Astrocyte (in vitro differentiated cells and primary cell): Measurements from ENCODE around the gene CDC42BPG. TPM values are rescaled to one million over a fixed set of nuclear protein-coding genes. Genes with fewer than 3 reads are reported as not detected.
"Not testable (repeated sequence)": the region's sequence is repeated elsewhere in the genome, so short reads cannot be mapped to it uniquely, and the experiment has no call there.

ENCODE experiments used
- DNase-seq: peaks from one replicate; pipeline ENCODE4 v3.0.0-alpha.2; 2010; ENCODE audit warnings: low read depth
- FAIRE-seq: peaks from 2 replicates; lab custom pipeline; 2011; peaks lifted over from hg19 to GRCh38; lab: Jason Lieb, UNC
- H2AFZ ChIP-seq: 2 replicates; pipeline ENCODE4 v1.6.0; 2012; ENCODE audit warnings: low read depth, low read length, inconsistent platforms
- H3K27ac ChIP-seq: 2 replicates; pipeline ENCODE4 v1.5.1; 2011; ENCODE audit warnings: low read depth, low read length, inconsistent platforms
- H3K27me3 ChIP-seq: 2 replicates; pipeline ENCODE4 v1.6.0; 2011; ENCODE audit warnings: low read length, inconsistent platforms; ENCODE audit not compliant: insufficient read depth
- H3K36me3 ChIP-seq: 2 replicates; pipeline ENCODE4 v1.5.1; 2011; ENCODE audit warnings: low read length, inconsistent platforms; ENCODE audit not compliant: insufficient read depth
- H3K4me1 ChIP-seq: 2 replicates; pipeline ENCODE4 v1.5.1; 2011; ENCODE audit warnings: low read length, inconsistent platforms; ENCODE audit not compliant: insufficient read depth
- H3K4me2 ChIP-seq: 2 replicates; pipeline ENCODE4 v1.6.0; 2012; ENCODE audit warnings: low read length, inconsistent platforms
- H3K4me3 ChIP-seq: 2 replicates; pipeline ENCODE4 v1.5.1; 2011; ENCODE audit warnings: low read depth, mild to moderate bottlenecking, low read length, inconsistent platforms; ENCODE audit not compliant: insufficient read depth
- H3K79me2 ChIP-seq: 2 replicates; pipeline ENCODE4 v1.6.0; 2012; ENCODE audit warnings: mild to moderate bottlenecking, low read length, inconsistent platforms; ENCODE audit not compliant: insufficient read depth
- H3K9ac ChIP-seq: 2 replicates; pipeline ENCODE4 v1.6.0; 2012; ENCODE audit warnings: mild to moderate bottlenecking, low read length, inconsistent platforms
- H3K9me3 ChIP-seq: 2 replicates; pipeline ENCODE4 v1.5.1; 2012; ENCODE audit warnings: low read depth, mild to moderate bottlenecking, low read length, inconsistent platforms; ENCODE audit not compliant: insufficient read depth
- H4K20me1 ChIP-seq: 2 replicates; pipeline ENCODE4 v1.6.0; 2012; ENCODE audit warnings: low read length, inconsistent platforms; ENCODE audit not compliant: insufficient read depth
- H3K27ac Mint-ChIP-seq: one replicate; pipeline ENCODE4 v1.8.0; 2021; ENCODE audit warnings: mild to moderate bottlenecking, mixed read lengths; ENCODE audit not compliant: unreplicated experiment
- H3K27me3 Mint-ChIP-seq: one replicate; pipeline ENCODE4 v1.8.0; 2021; ENCODE audit warnings: low read depth, mixed read lengths; ENCODE audit not compliant: unreplicated experiment
- H3K36me3 Mint-ChIP-seq: one replicate; pipeline ENCODE4 v1.8.0; 2021; ENCODE audit warnings: low read depth, mixed read lengths; ENCODE audit not compliant: unreplicated experiment
- H3K4me1 Mint-ChIP-seq: one replicate; pipeline ENCODE4 v1.8.0; 2021; ENCODE audit warnings: low read depth, mixed read lengths; ENCODE audit not compliant: unreplicated experiment
- H3K4me3 Mint-ChIP-seq: one replicate; pipeline ENCODE4 v1.8.0; 2021; ENCODE audit warnings: mild to moderate bottlenecking, moderate library complexity, mixed read lengths; ENCODE audit not compliant: unreplicated experiment
- H3K9me3 Mint-ChIP-seq: one replicate; pipeline ENCODE4 v1.8.0; 2021; ENCODE audit warnings: mild to moderate bottlenecking, mixed read lengths; ENCODE audit not compliant: unreplicated experiment
- EZH2 ChIP-seq: IDR thresholded peaks from 2 replicates; pipeline ENCODE4 v1.6.1; 2012; ENCODE audit warnings: mild to moderate bottlenecking, low read length, inconsistent platforms; ENCODE audit not compliant: insufficient read depth
- total RNA-seq: library from RNA; stranded (reverse); gene quantifications from 2 replicates; pipeline ENCODE4 v1.2.1, GENCODE V29; 2021
- TF ChIP-seq, protein P1 (sequence below): IDR thresholded peaks from 2 replicates; pipeline ENCODE4 v1.5.1; 2011; ENCODE audit warnings: low read depth, mild to moderate bottlenecking, inconsistent platforms, low read length, moderate library complexity; ENCODE audit not compliant: insufficient read depth

CDC42BPG gene
- total RNA-seq, 1 donor from 2014 or later, result 4.6 TPM

DNA sequence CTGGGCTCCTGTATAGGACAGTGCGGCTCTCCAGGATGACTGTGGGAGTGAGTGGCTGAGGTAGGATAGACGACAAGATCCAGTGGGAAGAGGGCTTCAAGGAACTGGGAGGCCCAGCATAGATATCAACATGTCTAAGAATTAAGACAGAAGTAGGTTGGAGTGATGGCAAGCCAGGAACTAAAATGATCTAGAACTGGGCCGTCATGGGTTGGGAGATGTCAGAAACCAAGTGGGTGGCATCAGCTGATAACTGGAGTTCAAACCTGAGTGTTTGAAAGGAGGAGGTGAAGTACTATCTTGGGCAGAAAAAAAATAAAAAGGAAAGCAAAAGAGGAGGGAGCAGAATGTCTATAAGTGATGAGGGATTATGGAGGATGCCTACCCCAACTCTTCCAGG lies 27.0 kb downstream of the CDC42BPG start:
- Mint-ChIP-seq H3K27me3 (peaks cover 5% of the 10 kb centered on the region), H3K4me3 (no peak overlapping the region), H3K27ac (no peak overlapping the region), H3K36me3 (no peaks in the 10 kb centered on the region), H3K9me3 (no peaks in the 10 kb centered on the region), H3K4me1 (no peaks in the 10 kb centered on the region)
- DNase-seq (no peak), FAIRE-seq (no peak)
- H3K9me3 ChIP-seq, result no peaks in the 10 kb centered on the region
- H3K79me2 ChIP-seq, result no peaks in the 10 kb centered on the region
- no peak overlapping the region for H3K4me3 ChIP-seq
- no peak overlapping the region for H3K9ac ChIP-seq
- no peaks in the 10 kb centered on the region for H4K20me1 ChIP-seq
- no peak overlapping the region for H3K27ac ChIP-seq
- H3K36me3 ChIP-seq, result no peaks in the 10 kb centered on the region
- no peak for TF ChIP-seq EZH2
- TF ChIP-seq, protein P1, sequence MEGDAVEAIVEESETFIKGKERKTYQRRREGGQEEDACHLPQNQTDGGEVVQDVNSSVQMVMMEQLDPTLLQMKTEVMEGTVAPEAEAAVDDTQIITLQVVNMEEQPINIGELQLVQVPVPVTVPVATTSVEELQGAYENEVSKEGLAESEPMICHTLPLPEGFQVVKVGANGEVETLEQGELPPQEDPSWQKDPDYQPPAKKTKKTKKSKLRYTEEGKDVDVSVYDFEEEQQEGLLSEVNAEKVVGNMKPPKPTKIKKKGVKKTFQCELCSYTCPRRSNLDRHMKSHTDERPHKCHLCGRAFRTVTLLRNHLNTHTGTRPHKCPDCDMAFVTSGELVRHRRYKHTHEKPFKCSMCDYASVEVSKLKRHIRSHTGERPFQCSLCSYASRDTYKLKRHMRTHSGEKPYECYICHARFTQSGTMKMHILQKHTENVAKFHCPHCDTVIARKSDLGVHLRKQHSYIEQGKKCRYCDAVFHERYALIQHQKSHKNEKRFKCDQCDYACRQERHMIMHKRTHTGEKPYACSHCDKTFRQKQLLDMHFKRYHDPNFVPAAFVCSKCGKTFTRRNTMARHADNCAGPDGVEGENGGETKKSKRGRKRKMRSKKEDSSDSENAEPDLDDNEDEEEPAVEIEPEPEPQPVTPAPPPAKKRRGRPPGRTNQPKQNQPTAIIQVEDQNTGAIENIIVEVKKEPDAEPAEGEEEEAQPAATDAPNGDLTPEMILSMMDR, result no peak
- no peak overlapping the region for H3K4me2 ChIP-seq
- no peaks in the 10 kb centered on the region for H3K27me3 ChIP-seq
- no peak overlapping the region for H2AFZ ChIP-seq
- no peaks in the 10 kb centered on the region for H3K4me1 ChIP-seq

DNA sequence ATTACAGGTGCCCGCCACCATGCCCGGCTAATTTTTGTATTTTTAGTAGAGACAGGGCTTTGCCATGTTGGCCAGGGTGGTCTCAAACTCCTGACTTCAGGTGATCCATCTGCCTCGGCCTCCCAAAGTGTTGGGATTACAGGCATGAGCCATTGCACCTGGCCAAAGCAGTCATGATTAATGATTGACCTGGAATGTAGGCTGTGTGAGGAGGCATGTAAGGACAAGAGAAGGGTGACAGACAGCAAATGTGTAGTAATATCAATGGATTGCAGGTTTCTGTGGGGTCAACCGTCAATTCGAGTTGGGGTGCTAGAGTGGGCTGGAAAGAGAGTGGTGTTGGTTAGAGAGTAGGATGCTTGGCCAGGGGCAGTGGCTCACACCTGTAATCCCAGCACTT lies 29.0 kb downstream of the CDC42BPG start:
- not testable (repeated sequence) for H3K9me3 ChIP-seq, DNase-seq, H3K4me3 ChIP-seq, H4K20me1 ChIP-seq, H3K36me3 Mint-ChIP-seq, H3K9me3 Mint-ChIP-seq, FAIRE-seq, H3K4me1 Mint-ChIP-seq, H2AFZ ChIP-seq, H3K79me2 ChIP-seq, H3K4me1 ChIP-seq, H3K27me3 Mint-ChIP-seq, H3K27me3 ChIP-seq, H3K27ac Mint-ChIP-seq, H3K36me3 ChIP-seq, H3K9ac ChIP-seq, H3K4me3 Mint-ChIP-seq, H3K27ac ChIP-seq, H3K4me2 ChIP-seq

DNA sequence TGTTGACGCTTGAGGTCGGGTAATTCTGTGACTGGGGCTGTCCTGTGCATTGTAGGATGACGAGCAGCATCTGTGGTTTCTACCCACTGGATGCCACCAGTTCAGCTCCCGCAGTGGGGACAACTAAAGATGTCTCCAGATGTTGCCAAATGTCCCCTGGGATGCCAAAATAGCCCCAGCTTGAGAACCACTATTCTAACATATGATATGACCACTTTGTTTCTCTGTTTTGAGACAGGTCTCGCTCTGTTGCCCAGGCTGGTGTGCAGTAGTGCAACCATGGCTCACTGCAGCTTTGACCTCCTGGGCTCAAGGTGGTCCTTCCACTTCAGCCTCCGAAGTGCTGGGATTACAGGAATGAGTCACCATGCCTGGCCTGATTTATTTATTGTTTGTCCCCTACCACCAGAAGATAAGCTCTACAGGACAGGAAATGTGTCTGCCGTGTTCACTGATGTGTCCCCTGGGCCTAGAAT lies 29.7 kb downstream of the CDC42BPG start:
- DNase-seq, result no peak
- H3K27me3 ChIP-seq, result no peaks in the 10 kb centered on the region
- no peak overlapping the region for H3K9ac ChIP-seq
- no peak for FAIRE-seq
- no peak overlapping the region for H3K4me3 ChIP-seq
- peaks cover 1% of the 10 kb centered on the region for H3K4me1 ChIP-seq
- Mint-ChIP-seq H3K27me3 (peaks cover 5% of the 10 kb centered on the region), H3K4me3 (no peak overlapping the region), H3K9me3 (no peaks in the 10 kb centered on the region), H3K4me1 (no peaks in the 10 kb centered on the region), H3K27ac (no peak overlapping the region), H3K36me3 (no peaks in the 10 kb centered on the region)
- no peak overlapping the region for H3K27ac ChIP-seq
- H3K9me3 ChIP-seq, result no peaks in the 10 kb centered on the region
- H4K20me1 ChIP-seq, result no peaks in the 10 kb centered on the region
- no peak overlapping the region for H2AFZ ChIP-seq
- peaks cover 6% of the 10 kb centered on the region for H3K79me2 ChIP-seq
- TF ChIP-seq, protein P1, result no peak
- TF ChIP-seq EZH2, result no peak
- no peak overlapping the region for H3K4me2 ChIP-seq
- H3K36me3 ChIP-seq, result no peaks in the 10 kb centered on the region
